Suppressor macrophage treated with lipopolysaccharide for 4 hours (primary cell): ENCODE data around the gene JMJD4.

ENCODE experiments used
- DNase-seq: peaks from one replicate; pipeline ENCODE4 v3.0.0-alpha.2; 2020

The JMJD4 gene

GRCh38 chr1:227768640-227769039 lies 33.5 kb upstream of the JMJD4 start:
- no peak for DNase-seq

GRCh38 chr1:227768125-227768439 lies 33.0 kb upstream of the JMJD4 start:
- DNase-seq, result no peak

GRCh38 chr1:227767401-227768124 lies 32.5 kb upstream of the JMJD4 start:
- no peak for DNase-seq

GRCh38 chr1:227766653-227767277 lies 31.7 kb upstream of the JMJD4 start:
- no peak for DNase-seq

- DNase-seq, result no peak
These were observed 31.0 kb upstream of the JMJD4 start for GRCh38 chr1:227766015-227766634.

GRCh38 chr1:227765261-227766014 lies 30.3 kb upstream of the JMJD4 start:
- DNase-seq, result no peak

GRCh38 chr1:227764019-227764391 lies 28.9 kb upstream of the JMJD4 start:
- no peak for DNase-seq

GRCh38 chr1:227763246-227764018 lies 28.3 kb upstream of the JMJD4 start:
- DNase-seq, result no peak

- peak; percentile 80 for DNase-seq
These were observed 27.3 kb upstream of the JMJD4 start for GRCh38 chr1:227762231-227762911.

- no peak for DNase-seq
These were observed 26.6 kb upstream of the JMJD4 start for GRCh38 chr1:227761621-227762230.

GRCh38 chr1:227760377-227760776 lies 25.3 kb upstream of the JMJD4 start:
- DNase-seq, result no peak

- DNase-seq, result no peak
These were observed 24.5 kb upstream of the JMJD4 start for GRCh38 chr1:227759341-227760300.

- no peak for DNase-seq
These were observed 23.3 kb upstream of the JMJD4 start for GRCh38 chr1:227758366-227758765.

GRCh38 chr1:227757781-227758180 lies 22.7 kb upstream of the JMJD4 start:
- no peak for DNase-seq

GRCh38 chr1:227756172-227756959 lies 21.3 kb upstream of the JMJD4 start:
- DNase-seq, result no peak

GRCh38 chr1:227754958-227755357 lies 19.9 kb upstream of the JMJD4 start:
- no peak for DNase-seq

- DNase-seq, result no peak
These were observed 19.1 kb upstream of the JMJD4 start for GRCh38 chr1:227753999-227754711.

- no peak for DNase-seq
These were observed 15.0 kb upstream of the JMJD4 start for GRCh38 chr1:227749916-227750710.
